ENCODE measurements around the gene POTEF. TPM values are rescaled to one million over a fixed set of nuclear protein-coding genes. Genes with fewer than 3 reads are reported as not detected.
"Not testable (repeated sequence)": the region's sequence is repeated elsewhere in the genome, so short reads cannot be mapped to it uniquely, and the experiment has no call there.

POTEF gene
- total RNA-seq, 1 donor = not detected

- no peak for DNase-seq (ENCODE audit: low read depth)
- H3K4me3 ChIP-seq (ENCODE audit: low read depth, low read length) = no peak overlapping the region
- no peak for TF ChIP-seq CTCF (IDR thresholded peaks at IDR 0.05; ENCODE audit: insufficient read depth, low read length)
These were observed 24.0 kb upstream of the POTEF start for GRCh38 chr2:130152816-130153595.

GRCh38 chr2:130152136-130152815 lies 23.3 kb upstream of the POTEF start:
- not testable (repeated sequence) for H3K4me3 ChIP-seq (ENCODE audit: low read depth, low read length); DNase-seq (ENCODE audit: low read depth)

- not testable (repeated sequence) for DNase-seq (ENCODE audit: low read depth); H3K4me3 ChIP-seq (ENCODE audit: low read depth, low read length)
These were observed 22.1 kb upstream of the POTEF start for GRCh38 chr2:130151145-130151512.

- no peak for DNase-seq (ENCODE audit: low read depth)
- TF ChIP-seq CTCF (IDR thresholded peaks at IDR 0.05; ENCODE audit: insufficient read depth, low read length) = no peak
- no peak overlapping the region for H3K4me3 ChIP-seq (ENCODE audit: low read depth, low read length)
These were observed 21.4 kb upstream of the POTEF start for GRCh38 chr2:130150181-130151144.

- DNase-seq (ENCODE audit: low read depth); H3K4me3 ChIP-seq (ENCODE audit: low read depth, low read length): not testable (repeated sequence)
These were observed 19.5 kb upstream of the POTEF start for GRCh38 chr2:130148515-130148914.

- peak within 1 kb of the TSS; percentile 55 for H3K4me3 ChIP-seq (ENCODE audit: low read depth, low read length)
- DNase-seq (ENCODE audit: low read depth) = peak; percentile 21
These were observed 16.0 kb upstream of the POTEF start, which contains the start of gene CCDC74B for GRCh38 chr2:130145006-130145414. TSS of gene CCDC74B (minus strand) at chr2:130145112. CDS start at chr2:130144996, 116 bp downstream.

- DNase-seq (ENCODE audit: low read depth) = not testable (repeated sequence)
These were observed 14.4 kb upstream of the POTEF start for GRCh38 chr2:130143266-130144039.

GRCh38 chr2:130142396-130143265 lies 13.6 kb upstream of the POTEF start:
- DNase-seq (ENCODE audit: low read depth); H3K4me3 ChIP-seq (ENCODE audit: low read depth, low read length): not testable (repeated sequence)

More at GRCh38 chr2:130143266-130144039, 14.4 kb upstream of the POTEF start:
- peak overlapping the region; percentile 35 for H3K4me3 ChIP-seq (ENCODE audit: low read depth, low read length)

GRCh38 chr2:130141645-130142370 lies 12.8 kb upstream of the POTEF start:
- not testable (repeated sequence) for H3K4me3 ChIP-seq (ENCODE audit: low read depth, low read length); DNase-seq (ENCODE audit: low read depth)

GRCh38 chr2:130141002-130141401 lies 12.0 kb upstream of the POTEF start:
- H3K4me3 ChIP-seq (ENCODE audit: low read depth, low read length); DNase-seq (ENCODE audit: low read depth): not testable (repeated sequence)

GRCh38 chr2:130140516-130140915 lies 11.5 kb upstream of the POTEF start:
- not testable (repeated sequence) for DNase-seq (ENCODE audit: low read depth); H3K4me3 ChIP-seq (ENCODE audit: low read depth, low read length)

- not testable (repeated sequence) for DNase-seq (ENCODE audit: low read depth); H3K4me3 ChIP-seq (ENCODE audit: low read depth, low read length)
These were observed 10.6 kb upstream of the POTEF start for GRCh38 chr2:130139331-130140280.

Measured in fibroblast of the aortic adventitia (primary cell).